Activated naive CD8-positive, alpha-beta T cell treated with anti-CD3 and anti-CD28 coated beads, Interleukin-2, amount 50 U/mL, for 24 hours (primary cell): ENCODE data around the gene SNRPA.

Experiments used
- ATAC-seq: fragments of 150-1000 bp; cut with Tn5 transposase; one replicate; pipeline ENCODE4 v1.10.0; 2021
- DNase-seq: peaks from one replicate; pipeline ENCODE4 v3.0.0; 2021
- H3K27ac Mint-ChIP-seq: one replicate; pipeline ENCODE4 v1.8.0; 2021; ENCODE audit warnings: mild to moderate bottlenecking, mixed read lengths
- H3K27me3 Mint-ChIP-seq: one replicate; pipeline ENCODE4 v1.8.0; 2021; ENCODE audit warnings: mixed read lengths
- H3K36me3 Mint-ChIP-seq: one replicate; pipeline ENCODE4 v1.8.0; 2021; ENCODE audit warnings: low read depth, mixed read lengths
- H3K4me1 Mint-ChIP-seq: one replicate; pipeline ENCODE4 v1.8.0; 2021; ENCODE audit warnings: mixed read lengths
- H3K4me3 Mint-ChIP-seq: one replicate; pipeline ENCODE4 v1.8.0; 2021; ENCODE audit warnings: mild to moderate bottlenecking, moderate library complexity, mixed read lengths
- H3K9me3 Mint-ChIP-seq: one replicate; pipeline ENCODE4 v1.8.0; 2021; ENCODE audit warnings: mixed read lengths

The SNRPA gene

DNA sequence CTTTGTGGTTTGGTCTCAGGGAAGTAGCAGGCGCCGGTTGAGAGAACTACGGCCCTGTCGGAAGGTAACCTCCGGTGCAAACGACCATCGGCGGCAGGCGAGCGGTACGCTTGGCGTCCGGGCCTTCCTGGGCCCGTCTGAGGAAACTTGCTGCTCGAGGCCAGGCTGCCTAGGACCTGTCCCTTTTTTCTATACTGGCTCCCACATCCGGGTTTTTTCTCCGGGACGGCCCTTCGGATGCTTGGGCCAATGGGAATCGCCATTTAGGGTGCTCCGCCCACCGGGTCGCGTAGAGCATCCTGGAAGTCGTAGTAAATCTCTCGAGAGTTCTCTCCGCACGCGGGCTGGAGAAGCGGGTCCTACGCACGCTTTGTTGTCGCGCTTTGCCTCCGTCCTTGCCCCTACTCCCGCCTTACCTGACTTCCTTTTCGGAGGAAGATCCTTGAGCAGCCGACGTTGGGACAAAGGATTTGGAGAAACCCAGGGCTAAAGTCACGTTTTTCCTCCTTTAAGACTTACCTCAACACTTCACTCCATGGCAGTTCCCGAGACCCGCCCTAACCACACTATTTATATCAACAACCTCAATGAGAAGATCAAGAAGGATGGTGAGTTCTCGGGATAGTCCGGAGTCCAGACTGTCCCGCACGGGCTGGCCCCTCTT, at the start of gene SNRPA:
SNRPA (plus strand) TSS at position 330 of the 664 bp plus-strand sequence; CDS start at position 536, 206 bp downstream.
- peaks cover 43% of the 10 kb centered on the region for H3K36me3 Mint-ChIP-seq
- ATAC-seq (peak; percentile 68), DNase-seq (peak; percentile 95)
- peak within 1 kb of the TSS; percentile 96 for H3K27ac Mint-ChIP-seq
- peaks cover 52% of the 10 kb centered on the region for H3K4me1 Mint-ChIP-seq
- H3K27me3 Mint-ChIP-seq = peaks cover 4% of the 10 kb centered on the region
- no peaks in the 10 kb centered on the region for H3K9me3 Mint-ChIP-seq
- H3K4me3 Mint-ChIP-seq = peak within 1 kb of the TSS; percentile 95

- ATAC-seq (no peak), DNase-seq (no peak)
- peaks cover 20% of the 10 kb centered on the region for H3K36me3 Mint-ChIP-seq
- no peaks in the 10 kb centered on the region for H3K27me3 Mint-ChIP-seq
- H3K4me3 Mint-ChIP-seq = no peak overlapping the region
- no peaks in the 10 kb centered on the region for H3K4me1 Mint-ChIP-seq
- H3K27ac Mint-ChIP-seq = no peak overlapping the region
- no peaks in the 10 kb centered on the region for H3K9me3 Mint-ChIP-seq
Measured at GRCh38 chr19:40701758-40702157, 49.2 kb upstream of the SNRPA start.

GRCh38 chr19:40702337-40703012, 48.5 kb upstream of the SNRPA start:
- Mint-ChIP-seq H3K36me3 (peaks cover 20% of the 10 kb centered on the region), H3K27me3 (no peaks in the 10 kb centered on the region), H3K27ac (no peak overlapping the region), H3K9me3 (no peaks in the 10 kb centered on the region), H3K4me3 (no peak overlapping the region), H3K4me1 (no peaks in the 10 kb centered on the region)
- no peak for ATAC-seq
- DNase-seq = no peak

GRCh38 chr19:40703029-40703755, 47.8 kb upstream of the SNRPA start:
- Mint-ChIP-seq H3K9me3 (no peaks in the 10 kb centered on the region), H3K27ac (no peak overlapping the region), H3K36me3 (peaks cover 20% of the 10 kb centered on the region), H3K27me3 (no peaks in the 10 kb centered on the region), H3K4me1 (no peaks in the 10 kb centered on the region), H3K4me3 (no peak overlapping the region)
- ATAC-seq (no peak), DNase-seq (no peak)

DNA sequence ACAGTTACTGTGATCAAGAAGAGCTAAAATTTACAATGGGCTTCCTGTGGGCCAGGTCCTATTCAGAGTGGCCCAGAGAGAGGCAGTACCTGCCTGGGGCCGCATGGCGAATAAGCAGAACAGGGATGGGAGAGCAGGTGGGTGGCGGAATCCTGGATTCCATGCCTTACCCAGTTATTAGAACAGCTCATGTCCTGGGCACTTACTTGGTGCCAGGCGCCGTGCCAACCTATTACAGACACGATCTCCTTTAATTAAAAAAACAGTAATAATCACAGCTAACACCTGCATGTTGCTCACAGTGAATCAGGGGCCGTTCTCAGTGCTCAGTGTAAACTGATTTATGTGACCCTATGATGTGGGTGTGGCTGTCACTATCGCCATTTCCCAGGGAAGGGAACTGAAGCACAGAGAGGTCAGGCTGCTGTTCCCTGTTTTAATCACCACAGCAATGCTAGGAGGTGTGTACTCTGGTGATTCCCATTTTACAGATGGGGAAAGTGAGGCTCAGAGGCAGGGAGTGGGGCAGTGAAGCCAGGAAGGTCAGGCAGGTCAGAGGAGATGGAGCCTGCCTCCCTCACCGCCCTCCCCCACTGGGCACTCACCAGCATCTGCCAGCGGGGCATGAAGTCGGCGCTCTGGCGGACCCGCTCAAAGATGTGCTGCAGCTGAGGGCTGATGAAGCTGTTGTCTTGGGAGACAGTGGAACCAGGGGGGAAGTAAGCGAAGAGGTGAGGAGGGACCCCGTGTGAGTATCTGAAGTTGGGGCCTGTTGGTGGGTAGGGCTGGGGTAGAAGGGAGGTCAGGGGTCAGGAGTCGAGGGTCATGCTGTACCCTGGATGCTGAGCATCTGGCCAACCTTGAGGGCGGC, 46.3 kb upstream of the SNRPA start:
- H3K4me1 Mint-ChIP-seq = no peaks in the 10 kb centered on the region
- H3K9me3 Mint-ChIP-seq = no peaks in the 10 kb centered on the region
- H3K27ac Mint-ChIP-seq = no peak overlapping the region
- no peak overlapping the region for H3K4me3 Mint-ChIP-seq
- H3K27me3 Mint-ChIP-seq = no peaks in the 10 kb centered on the region
- peaks cover 20% of the 10 kb centered on the region for H3K36me3 Mint-ChIP-seq
- no peak for ATAC-seq
- DNase-seq = no peak

DNA sequence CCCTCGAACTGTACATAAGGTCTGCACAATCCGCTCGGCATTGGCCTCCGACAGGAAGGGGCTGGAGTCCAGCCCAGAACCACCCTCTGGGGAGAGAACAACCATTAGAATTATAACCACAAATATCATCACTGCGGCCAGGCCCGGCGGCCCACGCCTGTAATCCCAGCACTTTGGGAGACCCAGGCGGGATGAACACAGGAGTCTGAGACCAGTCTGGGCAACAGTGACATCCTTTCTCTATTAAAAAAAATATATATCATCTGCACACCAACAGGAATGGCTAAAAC, 45.7 kb upstream of the SNRPA start:
- ATAC-seq = no peak
- peaks cover 20% of the 10 kb centered on the region for H3K36me3 Mint-ChIP-seq
- no peaks in the 10 kb centered on the region for H3K9me3 Mint-ChIP-seq
- DNase-seq = no peak
- no peak overlapping the region for H3K27ac Mint-ChIP-seq
- H3K4me1 Mint-ChIP-seq = no peaks in the 10 kb centered on the region
- H3K27me3 Mint-ChIP-seq = no peaks in the 10 kb centered on the region
- no peak overlapping the region for H3K4me3 Mint-ChIP-seq

- no peak overlapping the region for H3K4me3 Mint-ChIP-seq
- DNase-seq = no peak
- H3K27me3 Mint-ChIP-seq = no peaks in the 10 kb centered on the region
- H3K27ac Mint-ChIP-seq = no peak overlapping the region
- peaks cover 24% of the 10 kb centered on the region for H3K36me3 Mint-ChIP-seq
- no peaks in the 10 kb centered on the region for H3K4me1 Mint-ChIP-seq
- ATAC-seq = no peak
- no peaks in the 10 kb centered on the region for H3K9me3 Mint-ChIP-seq
Measured at GRCh38 chr19:40705950-40706619, 44.9 kb upstream of the SNRPA start.

DNA sequence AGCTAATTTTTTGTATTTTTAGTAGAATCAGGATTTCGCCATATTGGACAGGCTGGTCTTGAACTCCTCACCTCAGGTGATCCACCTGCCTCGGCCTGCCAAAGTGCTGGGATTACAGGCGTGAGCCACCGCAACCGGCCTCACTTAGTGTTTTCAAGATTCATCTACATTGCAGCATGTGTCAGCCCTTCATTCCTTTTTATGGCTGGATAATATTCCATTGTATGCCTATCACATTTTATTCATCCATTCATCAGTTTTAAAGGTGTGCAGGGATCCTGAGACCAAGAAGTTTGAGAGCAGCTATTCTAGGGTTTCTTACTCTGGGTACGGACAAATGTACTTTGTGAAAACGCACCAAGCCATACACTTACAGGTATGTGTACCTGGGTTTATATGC, 43.4 kb upstream of the SNRPA start:
- no peak for ATAC-seq
- Mint-ChIP-seq H3K9me3 (no peaks in the 10 kb centered on the region), H3K27ac (no peak overlapping the region), H3K4me1 (peaks cover 2% of the 10 kb centered on the region), H3K27me3 (no peaks in the 10 kb centered on the region), H3K36me3 (peaks cover 22% of the 10 kb centered on the region), H3K4me3 (no peak overlapping the region)
- DNase-seq = no peak

DNA sequence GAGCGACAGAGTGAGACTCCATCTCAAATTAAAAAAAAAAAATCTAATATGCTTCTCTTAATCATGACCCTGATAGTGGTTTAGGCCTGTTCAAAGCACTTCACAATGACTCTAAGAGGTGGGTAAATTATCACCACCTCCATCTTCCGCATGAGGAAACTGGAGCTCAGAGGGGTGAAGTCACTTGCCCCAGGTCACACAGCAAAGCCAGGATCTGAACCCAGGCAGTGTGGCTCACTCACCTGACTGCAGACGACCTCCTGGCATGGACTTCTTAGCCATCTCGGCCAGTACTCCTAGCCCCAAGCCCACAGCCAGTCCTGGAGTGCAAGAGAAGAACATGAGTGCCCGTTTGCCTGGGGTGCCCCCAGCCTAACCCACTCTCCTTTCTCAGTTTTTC, 41.2 kb upstream of the SNRPA start:
- DNase-seq (no peak), ATAC-seq (no peak)
- Mint-ChIP-seq H3K27ac (no peak overlapping the region), H3K9me3 (no peaks in the 10 kb centered on the region), H3K4me1 (peaks cover 16% of the 10 kb centered on the region), H3K36me3 (peaks cover 19% of the 10 kb centered on the region), H3K4me3 (no peak overlapping the region), H3K27me3 (no peaks in the 10 kb centered on the region)

GRCh38 chr19:40713939-40714338, 37.1 kb upstream of the SNRPA start:
- Mint-ChIP-seq H3K36me3 (peaks cover 16% of the 10 kb centered on the region), H3K9me3 (no peaks in the 10 kb centered on the region), H3K4me1 (peaks cover 47% of the 10 kb centered on the region), H3K4me3 (peak overlapping the region; percentile 86), H3K27ac (peak overlapping the region; percentile 95), H3K27me3 (no peaks in the 10 kb centered on the region)
- no peak for ATAC-seq
- DNase-seq = peak; percentile 18

GRCh38 chr19:40714441-40715299, 36.3 kb upstream of the SNRPA start:
- H3K4me1 Mint-ChIP-seq = peaks cover 53% of the 10 kb centered on the region
- no peaks in the 10 kb centered on the region for H3K9me3 Mint-ChIP-seq
- peak overlapping the region; percentile 95 for H3K27ac Mint-ChIP-seq
- DNase-seq (peak; percentile 94), ATAC-seq (peak; percentile 72)
- peaks cover 16% of the 10 kb centered on the region for H3K36me3 Mint-ChIP-seq
- no peaks in the 10 kb centered on the region for H3K27me3 Mint-ChIP-seq
- H3K4me3 Mint-ChIP-seq = peak overlapping the region; percentile 86

DNA sequence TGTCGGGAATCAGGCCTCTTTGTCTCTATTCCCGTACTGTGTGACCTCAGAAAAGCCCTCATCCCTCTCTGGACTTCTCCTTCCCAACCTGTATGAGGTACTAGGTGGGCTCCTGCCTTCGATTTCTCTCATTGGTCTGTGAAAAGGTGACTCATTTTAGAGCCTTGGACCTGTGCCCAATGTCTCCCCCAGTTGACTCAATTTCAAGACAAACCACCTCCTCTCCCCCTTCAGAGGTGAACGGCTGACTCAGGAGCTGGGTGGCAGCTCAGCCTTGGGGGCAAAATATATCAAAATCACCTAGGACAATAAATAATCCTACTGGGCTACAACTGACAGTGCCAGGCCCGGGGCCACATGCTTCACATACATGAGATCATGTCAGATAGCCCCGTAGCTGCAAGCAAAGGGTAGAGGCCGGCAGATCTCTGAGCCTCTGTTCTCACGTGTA, 34.9 kb upstream of the SNRPA start:
- H3K36me3 Mint-ChIP-seq = peaks cover 12% of the 10 kb centered on the region
- H3K27ac Mint-ChIP-seq = peak overlapping the region; percentile 95
- peak; percentile 78 for DNase-seq
- H3K4me1 Mint-ChIP-seq = peaks cover 67% of the 10 kb centered on the region
- H3K27me3 Mint-ChIP-seq = no peaks in the 10 kb centered on the region
- peak overlapping the region; percentile 86 for H3K4me3 Mint-ChIP-seq
- no peaks in the 10 kb centered on the region for H3K9me3 Mint-ChIP-seq
- peak; percentile 37 for ATAC-seq
